Embryonic facial prominence (tissue), 1 donor: ENCODE measurements around the gene KCTD14.
"Not testable (repeated sequence)": the region's sequence is repeated elsewhere in the genome, so short reads cannot be mapped to it uniquely, and the experiment has no call there.

Source experiments
- DNase-seq: peaks from one replicate; pipeline ENCODE4 v3.0.0-alpha.2; 2016; ENCODE audit errors: extremely low spot score

Gene KCTD14

GRCh38 chr11:78046486-78046854 is 23.4 kb upstream of the KCTD14 start:
- no peak for DNase-seq

GRCh38 chr11:78045851-78046485 is 22.9 kb upstream of the KCTD14 start:
- DNase-seq = peak; percentile 52

GRCh38 chr11:78044706-78045105 is 21.6 kb upstream of the KCTD14 start:
- no peak for DNase-seq

DNA sequence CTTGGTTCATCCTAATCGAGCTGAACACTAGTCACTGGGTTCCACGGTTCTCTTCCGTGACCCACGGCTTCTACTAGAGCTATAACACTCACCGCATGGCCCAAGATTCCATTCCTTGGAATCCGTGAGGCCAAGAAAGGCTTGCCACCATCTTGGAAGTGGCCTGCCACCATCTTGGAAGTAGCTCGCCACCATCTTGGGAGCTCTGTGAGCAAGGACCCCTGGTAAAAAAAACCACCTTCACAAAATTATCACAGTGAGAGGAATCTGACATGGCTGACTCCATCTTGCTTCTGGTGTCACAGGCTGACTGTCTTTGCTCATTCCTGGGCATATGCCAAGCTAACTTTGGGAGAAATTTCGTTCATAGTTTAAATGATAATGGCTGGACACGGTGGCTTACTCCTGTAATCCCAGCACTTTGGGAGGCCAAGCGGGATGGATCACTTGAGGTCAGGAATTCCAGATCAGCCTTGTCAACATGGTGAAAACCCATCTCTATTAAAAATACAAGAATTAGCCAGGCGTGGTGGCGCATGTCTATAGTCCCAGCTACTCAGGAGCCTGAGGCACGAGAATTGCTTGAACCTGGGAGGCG is 18.9 kb upstream of the KCTD14 start:
- no peak for DNase-seq

GRCh38 chr11:78041380-78041719 is 18.3 kb upstream of the KCTD14 start:
- DNase-seq = not testable (repeated sequence)

DNA sequence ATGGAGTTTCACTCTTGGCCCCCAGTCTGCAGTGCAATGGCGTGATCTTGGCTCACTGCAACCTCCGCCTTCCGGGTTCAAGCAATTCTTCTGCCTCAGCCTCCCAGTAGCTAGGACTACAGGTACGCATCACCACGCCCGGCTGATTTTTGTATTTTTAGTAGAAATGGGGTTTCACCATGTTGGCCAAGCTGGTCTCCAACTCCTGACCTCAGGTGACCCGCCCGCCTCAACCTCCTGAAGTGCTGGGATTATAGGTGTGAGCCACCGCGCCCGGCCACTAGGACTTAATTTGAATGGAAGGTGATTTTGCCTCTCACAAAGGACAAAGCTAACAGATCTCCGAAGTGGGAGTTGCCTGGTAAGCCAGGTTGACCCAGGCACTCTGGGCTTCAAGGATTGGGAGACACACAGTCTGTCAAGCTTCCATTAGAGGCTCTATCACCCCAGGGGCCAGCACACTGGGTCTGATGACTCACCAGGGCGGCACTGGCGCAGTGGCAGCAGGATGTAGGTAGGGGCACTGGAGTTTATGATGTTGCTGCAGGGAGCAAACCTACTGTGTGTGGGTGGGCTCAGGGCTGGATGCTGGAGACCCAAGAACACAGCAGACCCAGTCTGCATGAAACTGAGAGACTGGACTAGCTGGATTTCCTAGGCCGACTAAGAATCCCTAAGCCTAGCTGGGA is 17.8 kb upstream of the KCTD14 start:
- no peak for DNase-seq

DNA sequence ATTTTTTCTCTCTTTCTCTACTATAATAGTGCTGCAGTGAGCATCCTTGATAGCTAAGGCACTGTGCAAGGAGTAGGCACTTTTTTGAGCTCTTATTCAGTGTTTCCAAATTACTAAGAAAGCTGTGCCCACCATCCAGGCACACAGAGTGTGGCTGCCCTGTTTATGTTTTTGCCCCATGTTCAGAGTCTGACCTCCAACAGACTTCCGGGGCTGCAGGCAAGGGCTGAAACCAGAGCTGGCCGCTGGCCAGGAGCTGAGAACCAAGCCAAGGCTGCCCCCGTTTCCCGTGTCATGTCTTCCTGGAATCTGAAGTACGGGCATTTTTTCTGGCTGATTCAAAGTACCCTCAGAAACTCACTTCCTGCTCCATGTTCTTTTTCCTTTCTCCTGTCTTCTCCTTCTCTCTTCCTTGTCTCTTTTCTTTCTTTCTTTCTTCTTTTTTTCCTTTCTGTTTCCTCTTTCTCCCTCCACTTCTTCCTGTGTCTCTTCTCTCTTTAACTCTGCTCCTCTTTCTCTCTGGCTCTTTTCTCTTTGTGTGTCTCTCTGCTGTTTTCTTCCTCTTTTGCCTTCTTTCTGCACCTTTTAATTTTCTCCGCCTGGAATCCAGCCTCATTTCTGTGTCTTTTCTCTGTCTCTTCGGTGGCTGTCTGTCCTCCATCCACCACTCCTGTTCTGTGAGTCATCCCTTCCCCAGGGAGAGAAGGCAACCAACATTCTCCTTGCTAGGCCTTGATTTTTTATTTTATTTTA is 17.0 kb upstream of the KCTD14 start:
- no peak for DNase-seq

GRCh38 chr11:78039391-78039918 is 16.4 kb upstream of the KCTD14 start:
- DNase-seq = no peak

GRCh38 chr11:78038697-78039313 is 15.7 kb upstream of the KCTD14 start:
- no peak for DNase-seq

DNA sequence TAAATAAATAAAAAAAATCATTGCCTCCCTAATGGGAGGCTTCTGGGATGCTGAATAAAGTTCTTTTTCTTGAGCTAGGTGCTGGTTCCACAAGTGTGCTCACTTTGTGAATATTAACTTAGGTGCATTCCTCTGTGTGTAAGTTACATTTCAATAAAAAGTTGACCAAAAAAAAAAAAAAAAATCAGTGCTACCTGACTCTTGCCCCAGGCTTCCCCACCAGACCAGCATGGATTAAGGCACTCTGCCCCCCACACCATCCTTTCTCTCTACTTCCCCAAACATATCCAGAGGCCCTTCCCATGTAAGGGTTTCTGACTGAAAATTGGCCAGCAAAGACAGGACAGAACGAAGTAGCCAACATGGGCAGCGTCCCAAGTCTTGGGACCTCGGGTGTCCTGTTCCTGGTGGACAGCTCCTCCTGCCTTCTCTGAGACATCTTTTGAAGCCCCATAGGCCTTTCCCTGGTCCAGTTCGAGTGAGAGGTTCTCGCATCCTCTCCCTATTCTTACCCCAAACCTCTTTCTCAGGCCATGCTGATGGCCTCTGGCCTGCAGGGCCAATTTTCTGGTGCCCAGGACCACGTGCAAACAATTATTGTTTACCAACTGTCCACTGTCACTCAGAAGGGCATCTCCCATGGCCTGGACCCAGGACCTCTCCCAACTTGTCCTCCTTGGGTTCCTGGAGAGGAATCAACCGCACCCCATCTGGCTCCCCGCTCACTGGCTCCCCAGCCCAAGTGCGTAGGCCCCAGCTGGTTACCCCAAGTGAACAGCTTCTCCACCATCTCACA is 14.9 kb upstream of the KCTD14 start:
- no peak for DNase-seq

DNA sequence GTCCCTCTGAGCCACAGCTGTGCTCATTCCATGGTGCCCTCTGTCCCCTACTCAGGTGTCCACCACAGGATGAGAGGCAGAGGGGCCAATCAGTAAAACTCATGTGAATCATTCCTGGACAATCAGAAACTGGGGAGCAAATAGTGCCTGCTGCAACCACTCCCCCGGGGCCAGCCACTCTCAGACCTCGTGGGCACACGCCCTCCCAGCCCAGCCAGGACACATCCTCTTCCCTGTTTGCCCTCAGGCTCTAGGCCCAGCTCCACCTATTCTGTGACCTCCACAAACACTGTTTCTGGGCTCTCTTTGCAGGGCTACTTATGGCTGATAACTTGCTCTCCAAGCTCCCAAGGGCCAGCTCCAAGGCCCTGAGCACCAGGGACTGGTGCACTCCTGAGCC is 14.0 kb upstream of the KCTD14 start:
- DNase-seq = no peak

- DNase-seq = no peak
These were observed 13.2 kb upstream of the KCTD14 start for GRCh38 chr11:78036313-78036712.

- DNase-seq = no peak
These were observed 11.5 kb upstream of the KCTD14 start for GRCh38 chr11:78034623-78035022.

GRCh38 chr11:78033040-78033439 is 10.0 kb upstream of the KCTD14 start:
- no peak for DNase-seq

DNA sequence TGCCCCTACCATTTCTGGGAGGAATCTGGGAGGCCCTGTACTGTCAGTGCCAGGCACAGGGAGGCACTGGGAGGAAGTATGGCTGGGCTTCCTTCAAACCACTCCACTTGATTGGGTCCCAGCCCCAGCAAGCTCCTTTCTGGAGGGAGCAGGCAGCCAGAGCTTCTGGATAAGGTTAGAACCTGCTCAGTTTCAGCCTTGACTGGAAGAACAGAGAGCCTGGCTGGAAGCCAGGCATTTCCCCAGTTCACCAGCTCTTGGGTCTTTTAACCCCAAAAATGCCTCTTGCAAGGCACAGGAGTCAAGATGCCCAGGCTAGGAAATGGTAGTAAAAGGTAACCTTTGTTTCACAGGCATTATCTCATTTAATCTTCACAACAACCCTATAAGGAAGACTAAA is 9.0 kb upstream of the KCTD14 start:
- no peak for DNase-seq

DNA sequence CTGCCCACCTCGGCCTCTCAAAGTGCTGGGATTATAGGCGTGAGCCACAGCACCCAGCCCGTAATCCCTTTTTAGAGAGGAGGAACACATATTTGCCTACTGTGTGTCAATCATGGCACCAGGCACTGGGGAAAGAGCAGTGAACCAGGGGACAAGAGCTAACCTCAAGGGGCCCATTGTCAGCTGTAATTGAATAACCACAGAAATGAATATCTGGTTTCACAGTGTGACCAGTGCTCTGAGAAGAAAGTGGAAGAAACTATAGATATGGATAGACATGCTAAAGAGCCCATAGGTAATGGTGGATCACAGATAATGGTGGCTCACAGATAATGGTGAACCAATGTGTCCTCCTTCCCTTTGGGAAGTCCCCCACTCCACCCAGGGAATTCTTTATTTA is 8.6 kb upstream of the KCTD14 start:
- DNase-seq = no peak

- DNase-seq = peak; percentile 94
These were observed 7.6 kb upstream of the KCTD14 start for GRCh38 chr11:78030429-78031325.

DNA sequence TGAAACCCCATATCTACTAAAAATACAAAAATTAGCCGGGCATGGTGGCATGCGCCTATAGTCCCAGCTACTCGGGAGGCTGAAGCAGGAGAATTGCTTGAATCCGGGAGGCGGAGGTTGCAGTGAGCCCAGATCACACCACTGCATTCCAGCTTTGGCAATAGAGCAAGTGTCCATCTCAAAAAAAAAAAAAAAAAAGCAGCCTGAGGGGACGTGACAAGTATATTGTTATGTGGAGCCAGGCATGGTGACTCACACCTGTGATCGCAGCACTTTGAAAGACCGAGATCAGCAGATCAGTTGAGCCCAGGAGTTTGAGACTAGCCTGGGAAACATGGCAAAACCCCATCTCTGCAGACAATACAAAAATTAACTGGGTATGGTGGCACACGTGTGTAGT is 5.3 kb upstream of the KCTD14 start:
- DNase-seq = not testable (repeated sequence)

DNA sequence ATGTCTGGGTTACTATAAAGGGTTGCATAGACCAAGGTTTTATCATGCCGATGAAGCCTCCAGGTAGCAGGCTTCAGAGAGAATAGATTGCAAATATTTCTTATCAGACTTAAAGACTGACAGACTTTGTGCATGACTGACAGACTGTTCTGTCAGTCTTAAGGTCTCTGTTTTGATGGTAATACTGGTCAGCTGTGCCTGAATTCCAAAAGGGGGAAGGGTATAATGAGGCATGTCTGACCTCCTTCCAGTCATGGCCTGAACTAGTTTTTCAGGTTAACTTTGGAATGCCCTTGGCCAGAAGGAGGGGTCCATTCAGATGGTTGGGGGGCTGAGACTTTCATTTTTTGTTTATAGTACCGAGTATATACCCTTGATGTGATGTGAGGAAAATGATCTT is 4.7 kb upstream of the KCTD14 start:
- DNase-seq = no peak

DNA sequence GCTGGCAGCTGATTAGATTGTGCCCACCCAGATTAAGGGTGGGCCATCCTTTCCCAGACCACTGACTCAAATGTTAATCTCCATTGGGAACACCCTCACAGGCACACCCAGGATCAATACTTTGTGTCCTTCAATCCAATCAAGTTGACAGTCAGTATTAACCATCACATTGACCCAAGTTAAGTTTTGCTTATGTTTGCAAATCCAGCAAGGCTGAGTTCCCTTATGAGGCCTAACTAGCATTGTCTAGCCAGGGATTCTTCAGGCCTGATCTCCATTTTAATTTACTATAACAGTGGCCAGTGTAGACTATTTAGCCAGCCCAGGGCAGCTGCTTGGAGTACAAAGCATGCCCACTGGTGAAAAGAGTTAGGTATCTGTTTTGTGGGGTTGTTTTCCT is 2.3 kb upstream of the KCTD14 start:
- no peak for DNase-seq
